Kidney (tissue), 14 donors: ENCODE results near the gene LGALS14. TPM values are rescaled to one million over a fixed set of nuclear protein-coding genes. Genes with fewer than 3 reads are reported as not detected.

ENCODE experiments used
- DNase-seq, 5 donors: peaks; one replicate each; pipeline ENCODE4 v3.0.0-alpha.2; 2013 to 2020
- FAIRE-seq: peaks from 2 replicates; lab custom pipeline; 2012; peaks lifted over from hg19 to GRCh38; lab: Jason Lieb, UNC
- H3K27ac ChIP-seq, 2 donors: one replicate each; pipeline ENCODE4 v1.7.0; 2013; ENCODE audit warnings: low read depth in 2 of 2, low read length in 2 of 2, inconsistent platforms in 1 of 2
- H3K27me3 ChIP-seq: one replicate; pipeline ENCODE4 v1.7.1; 2013; ENCODE audit warnings: low read length, inconsistent platforms; ENCODE audit not compliant: control insufficient read depth, insufficient read depth
- H3K36me3 ChIP-seq, 3 donors: one replicate each; pipeline versions ENCODE4 v1.7.0 to v1.7.1; 2013; ENCODE audit warnings: low read length in 3 of 3, control low read depth in 1 of 3, inconsistent platforms in 1 of 3; ENCODE audit not compliant: insufficient read depth in 3 of 3, control insufficient read depth in 2 of 3
- H3K4me1 ChIP-seq, 3 donors: one replicate each; pipeline versions ENCODE4 v1.7.0 to v1.7.1; 2013; ENCODE audit warnings: low read length in 3 of 3, inconsistent platforms in 1 of 3, low read depth in 1 of 3; ENCODE audit not compliant: control insufficient read depth in 2 of 3, insufficient read depth in 2 of 3
- H3K4me3 ChIP-seq, 3 donors: one replicate each; pipeline versions ENCODE4 v1.7.0 to v1.8.1; 2013; ENCODE audit warnings: low read length in 3 of 3, control low read depth in 1 of 3, inconsistent platforms in 1 of 3
- H3K9ac ChIP-seq, 3 donors: one replicate each; pipeline versions ENCODE4 v1.7.0 to v1.7.1; 2013; ENCODE audit warnings: low read length in 3 of 3, control low read depth in 1 of 3, inconsistent platforms in 1 of 3
- H3K9me3 ChIP-seq, 3 donors: one replicate each; pipeline versions ENCODE4 v1.7.0 to v1.7.1; 2013; ENCODE audit warnings: low read length in 3 of 3, control low read depth in 1 of 3, inconsistent platforms in 1 of 3; ENCODE audit not compliant: control insufficient read depth in 2 of 3, insufficient read depth in 1 of 3
- intact Hi-C: fragments of 100-400 bp; cut with DNase I; formaldehyde crosslinking; loops from one replicate; pipeline ENCODE4 v1.11.1; 2022
- polyA plus RNA-seq: library from polyadenylated mRNA; stranded (reverse); fragments of 350-450 nt; fragmentation: Illumina TruSeq; extraction: RNeasy Lipid Tissue Mini Kit (QIAGEN cat#74804); gene quantifications from one replicate; pipeline ENCODE4 v1.2.3, GENCODE V29; 2014; ENCODE audit warnings: low read depth, low replicate concordance; ENCODE audit not compliant: insufficient read depth
- total RNA-seq: library from RNA; stranded (reverse); fragmentation: NEBNext Ultra II Directional; extraction: Animal tissue kit (Norgen Biotek cat#: 25700); gene quantifications from one replicate; pipeline ENCODE4 v1.2.1, GENCODE V29; 2021
- TF ChIP-seq, protein P1 (sequence below): IDR thresholded peaks from 3 replicates; pipeline ENCODE4 v1.5.1; 2012; ENCODE audit warnings: mild to moderate bottlenecking, moderate library complexity, borderline replicate concordance; ENCODE audit not compliant: insufficient read depth; ENCODE audit errors: extremely low read depth
- donor health status: control.
- donor health status: control.
- donor health status: control.
- donor health status: control.
- donor health status: control.
- donor health status: DM: yes; HTN: yes; CAD: no.
- donor health status: Normal renal cell carcinoma (clear cell type).

Gene LGALS14
- total and polyA plus RNA-seq, 2 donors from 2014 or later: not detected

DNA sequence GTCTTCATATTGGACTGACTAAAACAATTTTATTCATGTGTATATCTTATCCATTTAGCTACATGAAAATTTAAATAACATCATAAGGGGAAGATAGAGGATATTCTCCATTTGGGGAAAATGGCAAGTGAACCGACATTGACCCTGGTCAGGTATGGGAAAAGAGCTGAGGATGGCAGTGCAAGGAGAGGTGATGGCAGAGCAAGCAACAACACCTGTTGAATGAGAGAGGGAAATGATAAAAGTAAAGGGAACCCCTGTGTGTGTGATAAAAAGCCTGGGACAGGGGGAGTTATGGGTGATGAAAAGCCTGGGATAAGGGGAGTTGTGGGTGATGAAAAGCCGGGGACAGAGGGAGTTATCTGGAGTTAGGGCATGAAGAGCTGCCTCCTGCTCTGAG is 29.6 kb downstream of the LGALS14 start:
- FAIRE-seq: no peak
- H3K27ac ChIP-seq: no peak overlapping the region
- DNase-seq: no peak
- intact Hi-C loops: no loop called here
- no peaks in the 10 kb centered on the region for H3K36me3 ChIP-seq
- no peak overlapping the region for H3K4me3 ChIP-seq
- H3K27me3 ChIP-seq: no peaks in the 10 kb centered on the region
- no peaks in the 10 kb centered on the region for H3K9me3 ChIP-seq
- H3K9ac ChIP-seq: no peak overlapping the region
- H3K4me1 ChIP-seq: no peaks in the 10 kb centered on the region
- TF ChIP-seq, protein P1, sequence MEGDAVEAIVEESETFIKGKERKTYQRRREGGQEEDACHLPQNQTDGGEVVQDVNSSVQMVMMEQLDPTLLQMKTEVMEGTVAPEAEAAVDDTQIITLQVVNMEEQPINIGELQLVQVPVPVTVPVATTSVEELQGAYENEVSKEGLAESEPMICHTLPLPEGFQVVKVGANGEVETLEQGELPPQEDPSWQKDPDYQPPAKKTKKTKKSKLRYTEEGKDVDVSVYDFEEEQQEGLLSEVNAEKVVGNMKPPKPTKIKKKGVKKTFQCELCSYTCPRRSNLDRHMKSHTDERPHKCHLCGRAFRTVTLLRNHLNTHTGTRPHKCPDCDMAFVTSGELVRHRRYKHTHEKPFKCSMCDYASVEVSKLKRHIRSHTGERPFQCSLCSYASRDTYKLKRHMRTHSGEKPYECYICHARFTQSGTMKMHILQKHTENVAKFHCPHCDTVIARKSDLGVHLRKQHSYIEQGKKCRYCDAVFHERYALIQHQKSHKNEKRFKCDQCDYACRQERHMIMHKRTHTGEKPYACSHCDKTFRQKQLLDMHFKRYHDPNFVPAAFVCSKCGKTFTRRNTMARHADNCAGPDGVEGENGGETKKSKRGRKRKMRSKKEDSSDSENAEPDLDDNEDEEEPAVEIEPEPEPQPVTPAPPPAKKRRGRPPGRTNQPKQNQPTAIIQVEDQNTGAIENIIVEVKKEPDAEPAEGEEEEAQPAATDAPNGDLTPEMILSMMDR: no peak

DNA sequence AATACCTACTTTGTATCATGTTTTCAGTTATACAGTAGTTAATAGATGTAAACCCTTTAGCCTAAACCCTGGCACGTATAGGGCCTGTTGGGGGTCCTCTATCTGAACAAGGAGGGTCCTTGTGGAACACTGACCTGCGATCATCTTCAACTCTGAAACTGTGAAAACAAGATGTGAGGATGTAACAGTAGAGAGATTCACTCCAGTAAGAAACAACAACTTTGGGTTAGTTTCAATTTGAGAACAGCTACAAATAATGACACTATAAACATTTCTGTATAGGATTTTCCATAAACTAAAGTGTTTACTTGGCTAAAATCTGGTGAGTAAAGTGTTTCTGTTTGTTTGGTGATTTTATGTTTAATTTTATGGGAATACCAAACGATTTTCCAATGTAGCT is 31.4 kb downstream of the LGALS14 start:
- Histone ChIP-seq H3K36me3 (no peaks in the 10 kb centered on the region), H3K9ac (no peak overlapping the region), H3K9me3 (no peaks in the 10 kb centered on the region), H3K27me3 (no peaks in the 10 kb centered on the region), H3K4me1 (no peaks in the 10 kb centered on the region), H3K4me3 (no peak overlapping the region), H3K27ac (no peak overlapping the region)
- DNase-seq: no peak
- no peak for FAIRE-seq
- TF ChIP-seq, protein P1: no peak
- intact Hi-C loops: no loop called here

DNA sequence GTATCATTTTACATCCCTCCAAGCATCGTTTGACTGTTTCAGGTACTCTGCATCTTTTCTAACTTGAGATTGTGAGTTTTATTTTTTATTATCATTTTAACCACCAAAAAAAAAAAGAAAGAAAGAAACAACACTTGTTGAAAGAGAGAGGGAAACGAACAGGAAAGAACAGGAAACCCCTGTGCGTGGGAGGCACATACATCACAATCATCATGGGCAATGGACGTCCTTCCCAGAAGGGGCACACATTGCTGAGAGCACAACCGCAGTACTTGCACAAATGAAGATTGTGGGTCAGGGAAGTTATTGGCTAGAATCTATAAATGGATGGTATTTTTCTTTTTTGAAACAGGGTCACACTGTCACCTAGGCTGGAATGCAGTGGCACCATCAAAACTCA is 31.8 kb downstream of the LGALS14 start:
- H3K36me3 ChIP-seq: no peaks in the 10 kb centered on the region
- H3K4me1 ChIP-seq: no peaks in the 10 kb centered on the region
- no peaks in the 10 kb centered on the region for H3K27me3 ChIP-seq
- H3K9ac ChIP-seq: no peak overlapping the region
- no peak for FAIRE-seq
- H3K4me3 ChIP-seq: no peak overlapping the region
- intact Hi-C loops: no loop called here
- H3K27ac ChIP-seq: no peak overlapping the region
- no peaks in the 10 kb centered on the region for H3K9me3 ChIP-seq
- TF ChIP-seq, protein P1: no peak
- DNase-seq: no peak

DNA sequence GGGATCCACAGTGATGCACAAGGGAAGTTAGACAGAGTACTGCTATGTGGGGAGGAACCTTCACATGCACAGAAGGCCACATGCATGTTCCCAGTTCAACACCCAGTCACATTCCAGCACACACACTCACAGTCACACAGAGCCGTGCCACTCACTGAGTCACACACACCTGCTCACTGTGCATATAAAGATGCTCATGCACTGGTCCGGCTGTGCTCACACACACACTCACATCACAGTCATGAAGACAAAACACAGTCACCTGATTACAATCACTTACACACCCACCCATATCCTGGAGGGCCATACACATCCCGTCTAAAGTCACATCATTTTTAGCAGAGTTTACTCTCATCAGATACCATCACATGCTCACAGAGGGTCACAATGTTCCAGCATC is 33.1 kb downstream of the LGALS14 start:
- Histone ChIP-seq H3K4me1 (no peaks in the 10 kb centered on the region), H3K27ac (no peak overlapping the region), H3K9ac (no peak overlapping the region), H3K4me3 (no peak overlapping the region), H3K9me3 (no peaks in the 10 kb centered on the region), H3K27me3 (no peaks in the 10 kb centered on the region), H3K36me3 (no peaks in the 10 kb centered on the region)
- DNase-seq: no peak
- intact Hi-C loops: no loop called here
- TF ChIP-seq, protein P1: no peak
- FAIRE-seq: no peak
